Adipose tissue (tissue), 3 donors: ENCODE results near the gene PBRM1. TPM values are rescaled to one million over a fixed set of nuclear protein-coding genes. Genes with fewer than 3 reads are reported as not detected.
"Not testable (repeated sequence)": the region's sequence is repeated elsewhere in the genome, so short reads cannot be mapped to it uniquely, and the experiment has no call there.

Source experiments
- H3K27ac ChIP-seq: one replicate; pipeline ENCODE4 v1.5.1; 2013; ENCODE audit warnings: low read depth, low read length
- WGBS, 3 donors: extraction: QIAGEN DNeasy Blood & Tissue Kit; methylation state at CpG; one replicate each; pipeline ENCODE4 v1.1.7; 2013; 5-methylcytosine and 5-hydroxymethylcytosine counted together
- polyA plus RNA-seq, 3 donors: library from polyadenylated mRNA; stranded (reverse); fragments of 200-250 nt; gene quantifications; one replicate each; pipeline ENCODE4 v1.2.3, GENCODE V29; 2013
- donor health status: healthy with polysubstance abuse.
- donor health status: Bipolar disorder and iron deficiency.
- donor health status: healthy.

Gene PBRM1
- polyA plus RNA-seq, 3 donors, result 8.1 to 20.9 (median 15.3) TPM

GRCh38 chr3:52532838-52533622, 152.7 kb downstream of the PBRM1 start:
- H3K27ac ChIP-seq, result no peak overlapping the region
- 3 to 10% (median 3%) methylated on average over 59 to 78 of the region's 78 CpGs for WGBS, 3 donors

- 28 to 75% (median 34%) methylated on average over 5 of the region's 5 CpGs for WGBS, 3 donors
These were observed 153.2 kb downstream of the PBRM1 start for GRCh38 chr3:52532517-52532837.

GRCh38 chr3:52531860-52532516, 153.7 kb downstream of the PBRM1 start:
- H3K27ac ChIP-seq, result no peak overlapping the region
- WGBS, 3 donors, result 80 to 89% (median 87%) methylated on average over 14 of the region's 14 CpGs

More at GRCh38 chr3:52532517-52532837, 153.2 kb downstream of the PBRM1 start:
- H3K27ac ChIP-seq, result no peak overlapping the region

- no peak overlapping the region for H3K27ac ChIP-seq
- 80 to 91% (median 83%) methylated on average over 10 of the region's 10 CpGs for whole genome bisulfite sequencing, 3 donors
These were observed 154.5 kb downstream of the PBRM1 start for GRCh38 chr3:52530918-52531826.

- no peak overlapping the region for H3K27ac ChIP-seq
- 57 to 77% (median 63%) methylated on average over 12 of the region's 12 CpGs for WGBS, 3 donors
These were observed 156.1 kb downstream of the PBRM1 start for GRCh38 chr3:52529376-52530333.

GRCh38 chr3:52528586-52529375, 156.9 kb downstream of the PBRM1 start:
- no peak overlapping the region for H3K27ac ChIP-seq
- 90 to 93% (median 92%) methylated on average over 24 to 25 of the region's 25 CpGs for WGBS, 3 donors

- 84 to 93% (median 84%) methylated on average over 18 of the region's 18 CpGs for WGBS, 3 donors
- H3K27ac ChIP-seq, result no peak overlapping the region
These were observed 157.8 kb downstream of the PBRM1 start for GRCh38 chr3:52527732-52528585.

GRCh38 chr3:52527039-52527731, 158.5 kb downstream of the PBRM1 start:
- WGBS, 3 donors, result 92 to 97% (median 94%) methylated on average over 14 of the region's 14 CpGs
- no peak overlapping the region for H3K27ac ChIP-seq

- WGBS, 3 donors, result 93 to 96% (median 95%) methylated on average over 5 of the region's 5 CpGs
These were observed 159.1 kb downstream of the PBRM1 start for GRCh38 chr3:52526671-52527038.

GRCh38 chr3:52525680-52526561, 159.8 kb downstream of the PBRM1 start:
- WGBS, 3 donors, result 72 to 83% (median 80%) methylated on average over 9 of the region's 9 CpGs

More at GRCh38 chr3:52526671-52527038, 159.1 kb downstream of the PBRM1 start:
- H3K27ac ChIP-seq, result not testable (repeated sequence)

GRCh38 chr3:52524752-52525679, 160.7 kb downstream of the PBRM1 start:
- 60 to 77% (median 71%) methylated on average over 31 to 34 of the region's 34 CpGs for WGBS, 3 donors
- no peak overlapping the region for H3K27ac ChIP-seq

More at GRCh38 chr3:52525680-52526561, 159.8 kb downstream of the PBRM1 start:
- no peak overlapping the region for H3K27ac ChIP-seq

GRCh38 chr3:52524258-52524751, 161.4 kb downstream of the PBRM1 start:
- WGBS, 3 donors, result 94 to 97% (median 96%) methylated on average over 18 of the region's 18 CpGs
- no peak overlapping the region for H3K27ac ChIP-seq

- H3K27ac ChIP-seq, result no peak overlapping the region
- 93 to 96% (median 94%) methylated on average over 25 to 26 of the region's 26 CpGs for WGBS, 3 donors
These were observed 162.1 kb downstream of the PBRM1 start for GRCh38 chr3:52523386-52524257.
